Brain microvascular endothelial cell (primary cell): ENCODE measurements around the gene TMEM132D.

Source experiments
- DNase-seq: peaks from one replicate; pipeline ENCODE4 v3.0.0-alpha.2; 2020
- H3K27ac ChIP-seq: fragments of 250-450 bp; sonication (Bioruptor Pico); 2 replicates; pipeline ENCODE4 v1.5.1; 2020; ENCODE audit warnings: mild to moderate bottlenecking, moderate library complexity
- H3K27me3 ChIP-seq: fragments of 250-450 bp; sonication (Bioruptor Pico); replicated peaks from 2 replicates; pipeline ENCODE4 v1.5.1; 2020; ENCODE audit warnings: mild to moderate bottlenecking
- H3K36me3 ChIP-seq: fragments of 250-450 bp; sonication (Bioruptor Pico); replicated peaks from 2 replicates; pipeline ENCODE4 v1.5.1; 2020; ENCODE audit warnings: mild to moderate bottlenecking
- H3K4me3 ChIP-seq: 2 replicates; pipeline ENCODE4 v1.5.1; 2011; ENCODE audit warnings: low read depth, mild to moderate bottlenecking, control low read depth, low read length, moderate library complexity
- in situ Hi-C: cut with HindIII; loops from 2 replicates; pipeline ENCODE4 v1.10.0; 2017; ENCODE audit warnings: low sequenced_read_pairs, low pct_ligation_motif_present
- TF ChIP-seq, protein P1 (sequence below): IDR thresholded peaks from 2 replicates; pipeline ENCODE4 v1.5.1; 2011; ENCODE audit warnings: low read depth, mild to moderate bottlenecking, moderate library complexity, low read length, control low read depth, inconsistent platforms; ENCODE audit errors: missing control alignments

Gene TMEM132D

GRCh38 chr12:129928643-129929042, 24.8 kb upstream of the TMEM132D start:
- in situ Hi-C loops = no loop called here
- H3K4me3 ChIP-seq = no peak overlapping the region
- no peak for DNase-seq
- H3K27ac ChIP-seq = no peak overlapping the region
- H3K36me3 ChIP-seq = no peaks in the 10 kb centered on the region
- TF ChIP-seq, protein P1, sequence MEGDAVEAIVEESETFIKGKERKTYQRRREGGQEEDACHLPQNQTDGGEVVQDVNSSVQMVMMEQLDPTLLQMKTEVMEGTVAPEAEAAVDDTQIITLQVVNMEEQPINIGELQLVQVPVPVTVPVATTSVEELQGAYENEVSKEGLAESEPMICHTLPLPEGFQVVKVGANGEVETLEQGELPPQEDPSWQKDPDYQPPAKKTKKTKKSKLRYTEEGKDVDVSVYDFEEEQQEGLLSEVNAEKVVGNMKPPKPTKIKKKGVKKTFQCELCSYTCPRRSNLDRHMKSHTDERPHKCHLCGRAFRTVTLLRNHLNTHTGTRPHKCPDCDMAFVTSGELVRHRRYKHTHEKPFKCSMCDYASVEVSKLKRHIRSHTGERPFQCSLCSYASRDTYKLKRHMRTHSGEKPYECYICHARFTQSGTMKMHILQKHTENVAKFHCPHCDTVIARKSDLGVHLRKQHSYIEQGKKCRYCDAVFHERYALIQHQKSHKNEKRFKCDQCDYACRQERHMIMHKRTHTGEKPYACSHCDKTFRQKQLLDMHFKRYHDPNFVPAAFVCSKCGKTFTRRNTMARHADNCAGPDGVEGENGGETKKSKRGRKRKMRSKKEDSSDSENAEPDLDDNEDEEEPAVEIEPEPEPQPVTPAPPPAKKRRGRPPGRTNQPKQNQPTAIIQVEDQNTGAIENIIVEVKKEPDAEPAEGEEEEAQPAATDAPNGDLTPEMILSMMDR = no peak
- no peaks in the 10 kb centered on the region for H3K27me3 ChIP-seq

GRCh38 chr12:129927316-129927900, 23.6 kb upstream of the TMEM132D start:
- TF ChIP-seq, protein P1 = no peak
- in situ Hi-C loops = no loop called here
- Histone ChIP-seq H3K4me3 (no peak overlapping the region), H3K27ac (no peak overlapping the region), H3K27me3 (no peaks in the 10 kb centered on the region), H3K36me3 (no peaks in the 10 kb centered on the region)
- peak; percentile 77 for DNase-seq

DNA sequence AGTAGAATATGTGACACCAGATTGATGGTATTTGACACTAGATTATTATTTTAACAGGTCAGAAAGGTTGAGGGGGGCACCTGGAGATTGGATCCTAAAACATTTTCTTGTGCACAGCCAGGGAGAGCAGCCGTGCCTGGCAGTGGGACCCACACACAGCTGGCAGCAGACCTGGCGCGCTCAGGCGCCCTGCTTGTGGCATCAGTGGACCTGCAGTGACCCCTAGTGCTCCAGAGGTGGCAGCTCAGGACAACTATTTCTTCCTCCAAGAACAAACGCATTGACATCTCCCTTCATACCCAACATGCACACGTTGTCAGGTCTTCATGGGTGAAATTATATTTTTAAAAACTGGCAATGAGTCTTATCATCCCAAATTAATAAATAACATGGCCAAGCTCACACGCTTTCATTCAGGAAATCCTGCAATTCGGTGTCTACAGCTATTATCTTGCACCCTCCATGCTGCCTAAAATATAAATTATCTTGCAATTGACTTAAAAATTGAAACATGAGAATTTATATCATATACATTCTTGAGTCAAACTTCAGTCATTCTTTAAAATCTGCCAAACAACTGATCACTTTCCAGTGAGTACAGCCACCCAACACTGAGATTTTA, 7.7 kb upstream of the TMEM132D start:
- Histone ChIP-seq H3K27ac (no peak overlapping the region), H3K4me3 (no peak overlapping the region), H3K27me3 (no peaks in the 10 kb centered on the region), H3K36me3 (no peaks in the 10 kb centered on the region)
- in situ Hi-C loops = no loop called here
- TF ChIP-seq, protein P1 = peak; percentile 91
- peak; percentile 49 for DNase-seq

DNA sequence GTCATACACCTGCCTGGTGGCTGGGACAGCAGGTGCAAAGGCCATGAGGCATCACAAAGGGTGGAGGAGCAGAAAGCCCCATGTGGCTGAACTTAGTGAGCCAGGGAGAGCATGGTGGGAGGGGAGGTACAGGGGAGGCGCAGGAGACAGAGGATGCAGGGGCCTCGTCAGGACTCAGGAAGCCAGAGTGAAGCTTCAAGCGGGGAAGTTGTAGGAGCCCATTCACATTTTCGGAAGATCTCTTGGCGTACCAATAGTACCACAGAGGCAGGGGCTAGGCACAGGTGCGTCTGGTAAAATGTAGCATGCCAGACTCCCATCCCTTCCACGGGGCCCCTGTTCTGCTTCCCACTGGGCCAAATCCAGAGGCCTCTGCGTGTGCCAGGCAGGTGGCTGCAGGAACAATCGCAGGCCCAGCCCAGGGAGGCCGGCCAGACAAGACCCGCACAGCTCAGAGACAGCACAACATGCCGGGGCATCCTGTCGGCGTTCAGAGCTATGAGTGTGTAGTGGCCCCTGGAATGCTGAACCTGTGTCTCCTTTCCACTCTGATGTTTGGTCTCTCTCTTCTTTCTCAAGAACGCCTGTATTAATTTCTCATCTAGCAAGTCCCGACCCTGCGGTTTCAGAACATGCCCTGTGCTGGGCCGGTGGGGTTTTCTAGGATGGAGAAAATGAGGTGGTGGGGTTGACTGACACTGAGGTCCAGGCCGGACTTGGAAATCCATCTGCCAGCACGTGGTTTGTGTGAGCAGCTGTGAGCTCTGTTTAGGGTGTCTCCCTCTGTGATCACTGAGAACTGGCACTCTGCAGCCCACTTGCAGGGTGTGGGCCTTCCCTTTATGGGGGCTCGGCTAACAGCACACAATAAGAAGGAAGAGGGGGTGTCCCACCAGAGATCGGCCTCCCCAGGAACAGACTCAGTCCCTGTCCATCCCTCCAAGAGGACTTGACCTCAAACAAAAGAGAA, 5.5 kb upstream of the TMEM132D start:
- H3K27ac ChIP-seq = no peak overlapping the region
- H3K27me3 ChIP-seq = no peaks in the 10 kb centered on the region
- in situ Hi-C loops = no loop called here
- TF ChIP-seq, protein P1 = no peak
- H3K4me3 ChIP-seq = no peak overlapping the region
- no peak for DNase-seq
- no peaks in the 10 kb centered on the region for H3K36me3 ChIP-seq

DNA sequence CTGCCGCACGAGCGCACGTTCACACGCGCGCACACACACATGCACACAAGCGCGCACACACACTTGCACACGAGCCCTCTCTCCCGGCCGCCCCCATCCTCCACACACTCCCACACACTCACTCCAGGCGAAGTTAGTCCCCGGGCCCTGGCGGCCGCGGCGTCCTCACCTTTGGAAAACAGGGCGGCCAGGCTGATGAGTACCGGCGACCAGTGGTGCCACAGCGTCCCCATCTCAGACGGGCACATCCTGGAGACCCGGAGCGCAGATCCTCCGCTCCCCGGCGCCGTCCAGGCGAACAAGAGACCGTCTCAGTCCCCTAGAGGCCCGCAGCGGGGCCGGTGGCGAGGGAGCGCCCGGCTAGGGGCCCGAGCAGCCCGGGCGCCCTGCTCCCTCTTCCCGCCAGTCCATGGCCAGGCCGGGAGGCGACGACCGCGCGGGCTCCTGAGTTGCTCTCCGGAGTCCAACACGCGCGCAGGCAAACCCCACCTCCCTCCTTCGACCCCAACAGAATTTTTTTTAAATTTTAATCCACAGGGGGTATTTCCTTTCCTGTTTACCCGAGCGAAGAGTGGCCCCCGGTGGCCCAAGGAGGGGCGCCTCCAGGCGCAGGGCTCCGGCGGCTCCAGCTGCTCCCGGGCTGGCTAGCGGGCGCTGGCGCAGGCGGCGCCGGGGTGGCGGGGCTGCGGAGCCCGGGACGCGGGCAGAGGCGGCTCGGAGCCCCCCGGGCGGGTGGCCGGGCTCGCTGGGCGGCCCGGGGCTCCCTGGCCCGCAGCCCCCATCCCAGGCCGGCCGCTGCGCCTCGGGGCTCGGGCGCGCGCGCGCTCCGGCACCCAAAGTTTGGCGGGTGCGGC, 506 bp downstream of the TMEM132D start:
- Histone ChIP-seq H3K4me3 (peak overlapping the region; percentile 60), H3K36me3 (no peaks in the 10 kb centered on the region), H3K27ac (peak overlapping the region; percentile 0), H3K27me3 (no peaks in the 10 kb centered on the region)
- in situ Hi-C loops = no loop called here
- TF ChIP-seq, protein P1 = no peak
- DNase-seq = no peak
